Measurements from ENCODE around the gene NKG7. TPM values are rescaled to one million over a fixed set of nuclear protein-coding genes. Genes with fewer than 3 reads are reported as not detected.
A peak's percentile ranks its signal among the peaks of the same experiment; 100 is the strongest.
"Not testable (repeated sequence)": the region's sequence is repeated elsewhere in the genome, so short reads cannot be mapped to it uniquely, and the experiment has no call there.

NKG7 gene
- total RNA-seq = 3.5 TPM
- long read RNA-seq = 0 reads

DNA sequence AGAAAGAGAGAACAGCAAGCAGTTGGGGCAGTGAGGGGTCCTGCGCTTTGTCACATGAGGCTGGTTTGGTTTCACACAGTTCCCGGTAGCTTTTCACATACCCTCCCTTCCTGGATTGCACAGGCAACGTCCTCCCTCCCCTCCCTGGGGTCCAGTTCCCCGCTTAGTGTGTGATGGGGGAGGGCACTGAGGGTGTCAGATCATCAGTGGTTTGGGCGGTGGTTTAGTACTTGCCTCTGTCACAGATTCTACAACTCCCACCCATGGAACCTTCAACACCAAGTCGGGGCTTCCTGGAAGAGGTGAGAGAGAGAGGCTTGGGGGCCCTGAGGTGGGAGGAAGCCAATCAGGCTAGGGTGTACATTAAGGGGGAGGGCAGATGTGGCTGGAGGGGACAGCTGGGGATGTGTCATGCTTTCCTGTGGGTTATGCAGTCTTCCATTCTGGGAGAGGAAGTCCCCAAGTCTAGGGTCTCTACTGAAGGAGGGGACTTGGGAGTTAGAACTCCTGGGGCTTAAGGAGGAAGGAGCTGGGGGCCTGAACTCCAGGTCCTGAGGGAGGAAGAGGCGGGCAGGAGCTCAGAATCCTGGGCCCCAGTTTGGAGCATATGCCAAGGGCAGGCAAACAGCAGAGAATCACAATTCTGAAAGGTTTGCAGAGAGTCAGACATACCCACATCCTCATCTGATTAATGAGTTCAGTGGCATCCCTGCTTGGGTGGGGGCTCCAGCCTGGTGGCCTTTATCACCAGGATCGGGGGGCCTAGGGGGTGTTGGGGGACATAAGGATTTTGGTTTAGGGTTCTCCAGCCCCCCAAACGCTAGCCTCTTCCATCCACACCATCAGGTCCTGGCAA lies at the start of gene NKG7:
Gene NKG7 (minus strand): TSS at position 6 of the 856 bp plus-strand sequence. CDS start 119 bp downstream, outside the sequence.
- intact Hi-C loops (cut with DNase I) = no loop called here
- no peak for DNase-seq (ENCODE audit: missing footprints)
- ATAC-seq = no peak

DNA sequence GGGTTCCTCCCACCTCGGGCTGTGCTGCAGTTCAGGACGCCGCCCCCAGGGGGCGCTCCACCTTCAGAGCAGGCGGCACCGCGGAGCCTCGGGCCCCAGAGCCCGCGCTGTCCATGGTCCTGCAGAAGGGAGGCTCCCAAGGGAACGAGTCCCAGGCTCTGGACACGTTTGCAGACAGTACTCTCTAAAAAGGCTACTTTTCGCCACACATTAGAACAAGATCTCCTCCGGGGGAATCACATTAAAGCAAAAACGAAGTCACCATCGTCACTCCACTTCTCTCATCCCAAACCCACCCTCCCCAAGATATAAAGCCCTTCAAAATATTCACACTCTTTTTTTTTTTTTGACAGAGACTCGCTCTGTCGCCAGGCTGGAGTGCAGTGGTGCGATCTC lies 49.6 kb upstream of the NKG7 start:
- intact Hi-C loops (cut with DNase I) = no loop called here
- DNase-seq (ENCODE audit: missing footprints) = peak; percentile 95
- ATAC-seq = peak; percentile 70

GRCh38 chr19:51421229-51422052 lies 49.0 kb upstream of the NKG7 start:
- DNase-seq (ENCODE audit: missing footprints) = no peak
- ATAC-seq = no peak
- intact Hi-C loops (cut with DNase I) = no loop called here

DNA sequence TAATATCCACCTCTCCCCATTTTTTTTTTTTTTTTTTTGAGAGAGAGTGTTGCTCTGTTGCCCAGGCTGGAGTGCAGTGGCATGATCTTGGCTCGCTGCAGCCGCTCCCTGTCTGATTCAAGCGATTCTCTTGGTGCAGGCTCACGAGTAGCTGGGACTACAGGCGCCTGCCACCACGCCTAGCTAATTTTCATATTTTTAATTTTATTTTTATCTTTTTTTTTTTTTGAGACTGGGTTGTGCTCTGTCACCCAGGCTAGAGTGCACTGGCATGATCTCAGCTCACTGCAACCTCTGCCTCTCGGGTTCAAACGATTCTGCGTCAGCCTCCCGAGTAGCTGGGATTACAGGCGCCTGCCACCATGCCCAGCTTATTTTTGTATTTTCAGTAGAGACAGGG lies 48.1 kb upstream of the NKG7 start:
- ATAC-seq; intact Hi-C loops (cut with DNase I); DNase-seq (ENCODE audit: missing footprints): not testable (repeated sequence)

GRCh38 chr19:51418707-51419106 lies 46.3 kb upstream of the NKG7 start:
- intact Hi-C loops (cut with DNase I) = no loop called here

GRCh38 chr19:51417810-51418157 lies 45.3 kb upstream of the NKG7 start:
- ATAC-seq = no peak
- intact Hi-C loops (cut with DNase I) = no loop called here
- no peak for DNase-seq (ENCODE audit: missing footprints)

More at GRCh38 chr19:51418707-51419106, 46.3 kb upstream of the NKG7 start:
- DNase-seq (ENCODE audit: missing footprints) (no peak), ATAC-seq (no peak)

DNA sequence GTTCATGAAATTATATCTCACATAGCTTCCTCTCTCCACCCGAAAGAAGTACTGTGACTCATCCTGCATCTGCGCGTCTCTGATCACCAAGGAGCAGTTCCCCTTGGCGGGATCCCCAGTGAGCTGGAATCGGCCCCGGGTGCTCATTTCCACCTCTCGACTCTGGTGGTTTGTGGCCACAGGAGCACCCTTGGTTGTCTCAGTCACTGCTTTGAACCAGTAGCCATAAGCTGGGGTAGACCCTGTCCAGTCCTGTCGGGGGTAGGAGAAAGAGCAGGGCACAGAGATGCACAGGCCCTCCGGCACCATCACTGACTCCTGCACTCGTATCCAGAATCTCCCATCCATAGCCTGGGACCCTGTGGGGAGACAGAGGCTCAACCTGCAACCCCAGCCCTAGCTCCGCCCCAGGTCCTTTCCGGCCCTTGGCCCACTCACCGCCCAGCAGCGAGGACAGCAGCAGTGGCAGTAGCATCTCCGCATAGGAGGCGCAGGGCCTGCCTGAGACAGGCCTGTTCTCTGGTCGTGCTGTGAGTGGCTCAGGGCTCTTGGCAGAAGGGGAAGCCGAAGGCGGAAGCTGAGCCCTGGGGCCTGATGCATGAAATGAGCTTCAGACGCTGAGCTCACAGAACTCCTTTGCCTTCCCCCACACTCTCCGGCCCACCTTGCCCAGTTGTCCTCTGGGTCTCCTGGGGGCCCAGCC lies 44.8 kb upstream of the NKG7 start, which contains the start of gene SIGLEC10:
Gene SIGLEC10 (minus strand): TSS at position 536 of the 703 bp plus-strand sequence. CDS start 61 bp downstream, at position 475.
- ATAC-seq = peak; percentile 66
- peak; percentile 90 for DNase-seq (ENCODE audit: missing footprints)

GRCh38 chr19:51416422-51416821 lies 44.0 kb upstream of the NKG7 start:
- intact Hi-C loops (cut with DNase I); ATAC-seq; DNase-seq (ENCODE audit: missing footprints): not testable (repeated sequence)

More for the DNA sequence above, 44.8 kb upstream of the NKG7 start, which contains the start of gene SIGLEC10:
- intact Hi-C loops (cut with DNase I) = no loop called here

DNA sequence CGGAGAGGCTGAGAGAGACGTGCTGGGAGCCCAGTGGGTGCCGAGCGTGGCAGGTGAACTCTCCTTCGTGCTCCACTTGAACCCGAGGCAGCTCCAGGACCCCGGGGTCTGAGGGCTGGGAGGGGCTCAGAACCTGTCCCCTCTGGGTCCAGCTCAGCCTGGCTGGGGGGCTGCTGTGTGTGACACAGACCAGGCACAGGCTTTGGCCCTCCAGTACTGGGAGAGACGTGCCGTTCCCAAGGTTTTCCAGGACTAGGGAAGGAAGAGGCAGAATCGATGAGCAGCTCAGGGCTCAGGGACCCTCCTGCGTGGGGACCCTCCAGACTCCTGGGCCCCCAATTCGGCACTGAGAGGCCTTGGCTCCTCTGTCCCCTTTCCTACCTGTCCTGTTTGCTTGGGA lies 42.7 kb upstream of the NKG7 start:
- intact Hi-C loops (cut with DNase I) = no loop called here
- DNase-seq (ENCODE audit: missing footprints) = no peak
- ATAC-seq = no peak

DNA sequence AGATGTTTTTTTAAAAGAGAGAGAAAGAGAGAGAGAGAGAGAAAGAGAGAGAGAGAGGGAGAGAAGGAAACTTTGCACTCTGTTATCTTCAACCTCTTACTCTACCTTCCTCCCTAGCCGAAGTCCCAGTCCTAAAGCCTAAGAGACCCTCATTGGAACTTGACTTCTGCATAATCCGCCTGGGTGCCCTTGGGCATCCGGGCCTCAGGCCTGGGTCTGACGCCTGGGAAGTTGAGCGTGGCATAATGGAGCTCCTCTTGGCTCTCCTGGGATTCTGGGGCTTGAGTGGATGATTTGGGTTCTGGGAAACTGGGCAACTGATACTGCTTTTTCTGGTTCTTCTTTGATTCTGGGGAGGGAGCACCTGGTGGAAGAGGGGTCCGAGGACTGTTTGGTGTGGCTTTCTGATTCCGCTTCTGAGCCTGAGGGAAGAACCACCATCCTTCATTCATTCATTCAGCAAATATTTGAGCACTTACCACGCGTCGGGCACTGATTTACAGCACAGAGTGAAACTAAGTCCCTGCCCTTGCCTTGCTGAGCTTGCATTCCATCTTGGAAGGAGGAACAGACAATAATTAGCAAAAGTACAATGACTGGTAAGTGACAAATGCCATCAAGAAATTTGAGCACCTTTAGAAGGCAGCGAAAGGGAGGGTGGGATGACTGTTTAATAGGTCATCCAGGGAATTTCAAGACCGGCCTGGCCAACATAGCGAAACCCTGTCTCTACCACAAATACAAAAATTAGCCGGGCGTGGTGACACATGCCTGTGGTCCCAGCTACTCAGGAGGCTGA lies 38.7 kb upstream of the NKG7 start:
- no peak for DNase-seq (ENCODE audit: missing footprints)
- intact Hi-C loops (cut with DNase I) = no loop called here

GRCh38 chr19:51407511-51408131 lies 35.2 kb upstream of the NKG7 start:
- DNase-seq (ENCODE audit: missing footprints) (no peak), ATAC-seq (peak; percentile 59)
- intact Hi-C loops (cut with DNase I) = no loop called here

More for the DNA sequence above, 38.7 kb upstream of the NKG7 start:
- ATAC-seq = no peak

GRCh38 chr19:51402117-51402516 lies 29.7 kb upstream of the NKG7 start:
- ATAC-seq = no peak

GRCh38 chr19:51399936-51400335 lies 27.5 kb upstream of the NKG7 start:
- ATAC-seq; intact Hi-C loops (cut with DNase I): not testable (repeated sequence)

More at GRCh38 chr19:51402117-51402516, 29.7 kb upstream of the NKG7 start:
- no peak for DNase-seq (ENCODE audit: missing footprints)
- intact Hi-C loops (cut with DNase I) = no loop called here

GRCh38 chr19:51399231-51399630 lies 26.8 kb upstream of the NKG7 start:
- DNase-seq (ENCODE audit: missing footprints) = no peak
- intact Hi-C loops (cut with DNase I) = no loop called here
- no peak for ATAC-seq

More at GRCh38 chr19:51399936-51400335, 27.5 kb upstream of the NKG7 start:
- not testable (repeated sequence) for DNase-seq (ENCODE audit: missing footprints)

- intact Hi-C loops (cut with DNase I) = no loop called here
Measured at GRCh38 chr19:51398096-51398704, 25.7 kb upstream of the NKG7 start.

DNA sequence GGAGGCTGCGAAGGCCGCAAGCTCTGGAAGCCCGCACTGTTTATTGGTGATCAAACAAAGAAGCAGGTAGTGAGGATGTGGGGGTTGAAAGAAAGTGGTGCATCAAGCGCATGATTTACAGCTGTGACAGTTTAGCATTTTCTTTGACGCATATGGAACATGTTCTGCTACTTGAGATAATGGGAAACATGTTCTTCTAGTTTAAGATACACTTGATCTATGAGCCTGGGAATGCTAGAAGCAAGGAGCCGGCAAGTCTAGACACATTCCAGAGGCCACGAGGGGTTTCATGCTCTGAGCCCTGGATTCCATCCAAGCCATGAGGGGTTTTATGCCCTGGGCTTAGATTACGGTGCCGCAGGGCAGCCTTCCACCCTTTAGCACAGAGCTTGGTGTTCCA lies 25.0 kb upstream of the NKG7 start:
- DNase-seq (ENCODE audit: missing footprints); ATAC-seq; intact Hi-C loops (cut with DNase I): not testable (repeated sequence)

More at GRCh38 chr19:51398096-51398704, 25.7 kb upstream of the NKG7 start:
- DNase-seq (ENCODE audit: missing footprints) (no peak), ATAC-seq (no peak)

DNA sequence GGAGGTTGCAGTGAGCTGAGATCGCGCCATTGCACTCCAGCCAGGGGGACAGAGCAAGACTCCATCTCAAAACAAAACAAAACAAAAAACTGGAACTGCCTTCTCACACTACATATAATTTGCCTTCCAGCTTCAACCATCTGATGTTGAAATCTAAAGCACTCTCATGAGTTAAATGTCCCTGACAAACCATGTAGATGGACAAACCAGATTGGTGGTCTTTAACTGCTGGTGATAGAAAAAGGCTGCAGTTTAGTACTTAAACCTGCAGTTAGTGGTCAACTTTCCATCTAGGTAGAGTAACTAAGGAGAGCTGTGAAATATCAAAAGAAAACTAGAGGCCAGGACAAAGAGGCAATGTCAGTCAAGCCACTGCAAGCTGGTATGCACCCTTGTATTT lies 23.7 kb upstream of the NKG7 start:
- ATAC-seq (no peak), DNase-seq (ENCODE audit: missing footprints) (no peak)
- intact Hi-C loops (cut with DNase I) = no loop called here
